Hepatocyte (in vitro differentiated cells): Measurements from ENCODE around the gene FAM120B. TPM values are rescaled to one million over a fixed set of nuclear protein-coding genes. Genes with fewer than 3 reads are reported as not detected.

Source experiments
- DNase-seq: peaks from one replicate; pipeline ENCODE4 v3.0.0-alpha.2; 2016; ENCODE audit warnings: low spot score
- H2AFZ ChIP-seq: fragments of 200-600 bp; sonication (generic); 2 replicates; pipeline ENCODE4 v1.6.0; 2016; ENCODE audit warnings: antibody characterized with exemption, mild to moderate bottlenecking
- H3K27ac ChIP-seq: fragments of 200-600 bp; sonication (generic); 2 replicates; pipeline ENCODE4 v1.5.1; 2016; ENCODE audit warnings: mild to moderate bottlenecking
- H3K27me3 ChIP-seq: fragments of 200-600 bp; sonication (generic); 2 replicates; pipeline ENCODE4 v1.6.1; 2016
- H3K36me3 ChIP-seq: fragments of 200-600 bp; sonication (generic); replicated peaks from 2 replicates; pipeline ENCODE4 v1.5.1; 2016; ENCODE audit warnings: low read depth; ENCODE audit not compliant: insufficient read depth
- H3K4me1 ChIP-seq: fragments of 200-600 bp; sonication (generic); 2 replicates; pipeline ENCODE4 v1.5.1; 2016; ENCODE audit warnings: mild to moderate bottlenecking, moderate library complexity; ENCODE audit not compliant: insufficient read depth
- H3K4me2 ChIP-seq: fragments of 200-600 bp; sonication (generic); 2 replicates; pipeline ENCODE4 v1.6.0; 2016
- H3K4me3 ChIP-seq: fragments of 200-600 bp; sonication (generic); 2 replicates; pipeline ENCODE4 v1.5.1; 2016; ENCODE audit warnings: mild to moderate bottlenecking
- H3K79me2 ChIP-seq: fragments of 200-600 bp; sonication (generic); 2 replicates; pipeline ENCODE4 v1.6.0; 2017; ENCODE audit warnings: mild to moderate bottlenecking
- H3K9me2 ChIP-seq: fragments of 200-600 bp; sonication (generic); replicated peaks from 2 replicates; pipeline ENCODE4 v1.6.0; 2017; ENCODE audit warnings: mild to moderate bottlenecking; ENCODE audit not compliant: insufficient read depth
- H3K9me3 ChIP-seq: fragments of 200-600 bp; sonication (generic); 2 replicates; pipeline ENCODE4 v1.5.1; 2016; ENCODE audit warnings: low read depth, mild to moderate bottlenecking
- H4K20me1 ChIP-seq: fragments of 200-600 bp; sonication (generic); 2 replicates; pipeline ENCODE4 v1.6.0; 2016; ENCODE audit warnings: mild to moderate bottlenecking; ENCODE audit not compliant: insufficient read depth, poor library complexity, severe bottlenecking
- CTCF ChIP-seq: fragments of 200-600 bp; sonication (generic); IDR thresholded peaks from 2 replicates; pipeline ENCODE4 v1.5.1; 2016; ENCODE audit warnings: antibody characterized with exemption, mild to moderate bottlenecking; ENCODE audit not compliant: poor library complexity
- EZH2 ChIP-seq: fragments of 200-600 bp; sonication (generic); IDR thresholded peaks from 2 replicates; pipeline ENCODE4 v1.6.1; 2016; ENCODE audit warnings: antibody characterized with exemption, mild to moderate bottlenecking, borderline replicate concordance
- EZH2phosphoT487 ChIP-seq: fragments of 200-600 bp; sonication (generic); IDR thresholded peaks from one replicate; pipeline ENCODE4 v1.6.1; 2018; ENCODE audit warnings: antibody characterized with exemption, mild to moderate bottlenecking, low read depth, moderate library complexity; ENCODE audit not compliant: unreplicated experiment, severe bottlenecking
- WGBS: methylation state at CpG from one replicate; pipeline ENCODE4 v1.1.6; 2016; ENCODE audit warnings: low lambda C conversion rate; ENCODE audit errors: missing lambda C conversion rate; 5-methylcytosine and 5-hydroxymethylcytosine counted together
- polyA plus RNA-seq: library from polyadenylated mRNA; unstranded; fragments of >200 nt; fragmentation: Nextera tagmentation; extraction: Ambion mirVana; gene quantifications from 2 replicates; pipeline ENCODE4 v1.2.1, GENCODE V29; 2016
- total RNA-seq: library from RNA; depleted of rRNA; stranded (reverse); fragments of >200 nt; gene quantifications from 2 replicates; pipeline ENCODE4 v1.2.3, GENCODE V29; 2014

FAM120B gene
- total and polyA plus RNA-seq, 2 experiments from 2014 or later, result 16.0 to 25.8 TPM

- H3K4me1 ChIP-seq, result peaks cover 17% of the 10 kb centered on the region
Observed at GRCh38 chr6:170311696-170312095, 5.1 kb downstream of the FAM120B start.

GRCh38 chr6:170312876-170313275, 6.3 kb downstream of the FAM120B start:
- WGBS, result 80% methylated on average over 2 of the region's 2 CpGs
- Histone ChIP-seq H3K4me2 (no peak overlapping the region), H3K36me3 (no peaks in the 10 kb centered on the region), H3K27me3 (no peaks in the 10 kb centered on the region), H3K79me2 (peaks cover 96% of the 10 kb centered on the region), H3K27ac (no peak overlapping the region), H4K20me1 (peaks cover 71% of the 10 kb centered on the region), H3K4me1 (peaks cover 11% of the 10 kb centered on the region), H3K9me2 (no peaks in the 10 kb centered on the region), H2AFZ (no peak overlapping the region), H3K4me3 (no peak overlapping the region), H3K9me3 (no peaks in the 10 kb centered on the region)
- TF ChIP-seq CTCF (no peak), EZH2phosphoT487 (no peak), EZH2 (no peak)
- DNase-seq, result no peak

More at GRCh38 chr6:170311696-170312095, 5.1 kb downstream of the FAM120B start:
- Histone ChIP-seq H3K4me2 (no peak overlapping the region), H3K27ac (no peak overlapping the region), H3K27me3 (no peaks in the 10 kb centered on the region), H2AFZ (no peak overlapping the region), H3K9me2 (no peaks in the 10 kb centered on the region), H3K36me3 (no peaks in the 10 kb centered on the region), H3K79me2 (peaks cover 99% of the 10 kb centered on the region), H3K4me3 (no peak overlapping the region), H4K20me1 (peaks cover 72% of the 10 kb centered on the region), H3K9me3 (no peaks in the 10 kb centered on the region)
- WGBS, result 94% methylated on average over 5 of the region's 5 CpGs
- DNase-seq, result no peak
- TF ChIP-seq EZH2 (no peak), CTCF (no peak), EZH2phosphoT487 (no peak)

GRCh38 chr6:170313716-170314295, 7.2 kb downstream of the FAM120B start:
- peaks cover 94% of the 10 kb centered on the region for H3K79me2 ChIP-seq
- peaks cover 3% of the 10 kb centered on the region for H3K36me3 ChIP-seq
- no peak overlapping the region for H3K27ac ChIP-seq
- H2AFZ ChIP-seq, result no peak overlapping the region
- peaks cover 66% of the 10 kb centered on the region for H4K20me1 ChIP-seq
- WGBS, result 62% methylated on average over 6 of the region's 6 CpGs
- no peaks in the 10 kb centered on the region for H3K27me3 ChIP-seq
- no peak overlapping the region for H3K4me3 ChIP-seq
- no peaks in the 10 kb centered on the region for H3K9me2 ChIP-seq
- DNase-seq, result no peak
- TF ChIP-seq CTCF (no peak), EZH2 (no peak), EZH2phosphoT487 (no peak)
- H3K4me2 ChIP-seq, result no peak overlapping the region
- H3K4me1 ChIP-seq, result peaks cover 3% of the 10 kb centered on the region
- no peaks in the 10 kb centered on the region for H3K9me3 ChIP-seq
